GM04504 (cell line): ENCODE results near the gene SCGB3A2.
A peak's percentile ranks its signal among the peaks of the same experiment; 100 is the strongest.

Experiments used
- DNase-seq: peaks from one replicate; pipeline ENCODE4 v3.0.0-alpha.2; 2012; ENCODE audit warnings: low read depth

SCGB3A2 gene

DNA sequence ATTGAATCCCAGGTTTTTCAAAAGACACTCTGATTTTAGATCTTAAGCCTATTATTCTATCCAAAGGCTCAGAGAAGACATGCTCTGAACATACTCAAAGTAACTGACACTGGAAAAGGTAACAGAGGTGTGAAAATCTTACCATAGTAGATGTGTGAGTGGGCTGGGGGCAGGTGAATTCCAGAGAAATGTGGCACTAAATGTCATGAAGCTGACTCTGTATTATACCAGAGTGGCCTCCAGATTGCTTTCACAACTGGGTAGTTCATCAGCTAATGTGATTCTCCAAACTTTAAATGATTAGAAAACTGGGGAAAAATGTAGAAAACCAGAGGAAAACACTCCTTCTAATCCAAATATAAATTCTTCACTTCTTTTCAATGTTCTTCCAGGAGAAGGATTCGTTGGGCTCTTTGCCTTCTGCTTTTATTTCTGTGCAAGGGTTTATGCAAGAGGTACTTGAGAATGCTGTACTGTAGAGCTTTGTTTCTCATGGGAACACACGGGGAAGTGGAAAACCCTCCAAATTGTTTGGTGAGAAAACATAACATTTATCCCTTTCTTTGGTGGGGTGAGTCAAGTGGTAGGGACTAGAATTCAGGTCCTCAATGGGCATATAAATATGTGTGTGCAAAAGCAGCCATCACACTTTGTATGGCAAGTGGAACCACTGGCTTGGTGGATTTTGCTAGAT, at the start of gene SCGB3A2:
TSS of gene SCGB3A2 (plus strand) at position 646 of the 694 bp plus-strand sequence. CDS start 93 bp downstream, outside the sequence.
- DNase-seq: no peak

DNA sequence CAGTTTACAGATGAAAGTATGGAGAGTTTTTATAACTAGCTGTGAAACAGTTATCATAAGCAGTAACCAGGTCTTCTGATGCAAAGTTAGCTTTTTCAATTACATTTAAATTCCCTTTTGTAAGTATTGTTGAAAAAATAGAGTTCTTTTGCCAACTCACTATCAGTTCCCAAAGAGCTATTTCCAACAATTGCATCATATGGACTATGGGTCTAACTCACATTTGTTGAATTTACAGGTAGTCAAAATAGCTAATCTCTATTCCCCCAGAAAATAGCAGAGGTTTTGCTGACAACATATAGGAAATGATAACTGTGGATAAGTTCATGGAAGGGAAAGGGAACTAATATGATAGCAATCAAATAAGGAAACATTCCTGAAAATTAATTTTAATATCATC, 48.5 kb upstream of the SCGB3A2 start:
- no peak for DNase-seq

- no peak for DNase-seq
These were observed 47.0 kb upstream of the SCGB3A2 start, which contains the start of gene SPINK1 for GRCh38 chr5:147831465-147831864. Gene SPINK1, minus strand, starts transcription at chr5:147831671. Its CDS starts 94 bp downstream, at chr5:147831577.

GRCh38 chr5:147832541-147832940, 46.0 kb upstream of the SCGB3A2 start:
- no peak for DNase-seq

DNA sequence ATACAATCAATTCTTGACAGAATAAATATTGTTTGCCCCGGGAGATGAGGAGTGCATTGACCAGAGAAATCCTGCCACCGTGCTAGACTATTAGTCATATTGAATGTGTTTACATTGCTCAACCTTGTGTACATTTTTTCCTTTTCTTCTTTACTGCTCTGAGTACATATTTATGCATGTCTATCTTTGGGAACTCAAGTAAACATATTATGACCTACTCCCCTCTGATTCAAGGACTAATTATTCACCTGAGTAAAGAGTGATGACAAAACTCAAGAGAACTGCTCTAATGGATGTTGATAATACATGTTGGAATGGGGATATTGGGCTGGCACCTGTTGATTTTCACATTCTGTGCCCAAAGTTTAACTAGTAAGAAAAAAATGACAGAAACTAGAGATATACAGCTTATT, 43.1 kb upstream of the SCGB3A2 start:
- DNase-seq: no peak

- DNase-seq: no peak
These were observed 42.1 kb upstream of the SCGB3A2 start for GRCh38 chr5:147836439-147836838.

DNA sequence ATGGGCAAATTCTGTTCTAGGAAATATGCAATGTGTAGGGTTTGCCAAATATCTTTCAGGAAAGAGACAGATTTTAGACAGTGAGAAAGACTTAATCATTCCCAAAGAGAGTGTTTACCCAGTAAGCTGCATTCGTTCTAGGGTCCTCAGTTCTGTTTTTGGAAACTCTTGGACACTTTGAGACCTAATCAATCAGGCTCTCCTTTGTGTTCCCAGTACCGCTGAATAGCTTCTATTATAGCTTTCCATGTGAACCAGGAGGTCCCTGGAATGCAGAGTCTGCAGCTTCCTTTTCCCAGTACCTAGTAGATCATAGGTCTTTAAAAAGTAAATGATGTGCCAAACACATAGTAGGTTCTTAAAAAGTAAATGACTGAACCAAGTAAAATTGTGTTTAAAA, 35.6 kb upstream of the SCGB3A2 start:
- DNase-seq: no peak

DNA sequence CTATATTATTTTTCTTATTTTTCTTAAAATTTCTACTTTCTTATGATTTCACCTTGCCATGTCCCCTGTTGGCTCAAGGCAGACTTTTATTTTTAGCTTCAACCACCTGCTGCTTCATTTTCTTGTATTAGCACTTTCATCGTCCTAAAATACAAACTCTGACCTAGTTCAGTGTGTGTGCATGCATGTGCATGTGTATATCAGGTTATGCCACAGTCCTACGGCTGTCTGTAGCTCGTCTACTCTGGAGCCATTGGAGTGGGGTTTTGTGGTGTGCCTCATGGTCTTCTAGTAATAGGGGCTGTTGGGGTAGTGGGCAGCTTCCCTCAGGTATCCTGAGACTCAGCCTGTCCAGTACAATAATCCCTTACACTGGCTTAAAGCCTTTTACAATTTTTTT, 33.7 kb upstream of the SCGB3A2 start:
- no peak for DNase-seq

GRCh38 chr5:147845618-147846017, 32.9 kb upstream of the SCGB3A2 start:
- no peak for DNase-seq

GRCh38 chr5:147849226-147849625, 29.3 kb upstream of the SCGB3A2 start:
- DNase-seq: no peak

- no peak for DNase-seq
These were observed 26.9 kb upstream of the SCGB3A2 start for GRCh38 chr5:147851578-147851977.

DNA sequence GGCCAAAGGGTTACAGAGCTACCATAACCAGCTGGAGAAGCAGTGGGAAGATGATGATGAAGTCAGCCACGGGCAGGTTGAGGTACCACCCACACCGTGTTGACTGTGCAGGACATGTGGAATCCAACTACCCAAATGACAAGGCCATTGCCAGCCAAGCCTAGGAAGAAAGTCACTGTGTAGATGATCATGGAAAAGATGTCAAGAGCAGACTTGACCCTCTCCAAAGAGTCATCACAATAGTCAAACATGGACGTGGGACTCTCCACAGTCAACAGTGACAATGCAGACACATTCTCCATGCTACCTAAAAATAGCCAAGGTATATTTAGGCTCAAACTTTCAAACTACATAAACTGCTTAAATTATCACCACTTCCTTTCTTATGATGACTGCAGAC, 26.1 kb upstream of the SCGB3A2 start:
- DNase-seq: no peak

DNA sequence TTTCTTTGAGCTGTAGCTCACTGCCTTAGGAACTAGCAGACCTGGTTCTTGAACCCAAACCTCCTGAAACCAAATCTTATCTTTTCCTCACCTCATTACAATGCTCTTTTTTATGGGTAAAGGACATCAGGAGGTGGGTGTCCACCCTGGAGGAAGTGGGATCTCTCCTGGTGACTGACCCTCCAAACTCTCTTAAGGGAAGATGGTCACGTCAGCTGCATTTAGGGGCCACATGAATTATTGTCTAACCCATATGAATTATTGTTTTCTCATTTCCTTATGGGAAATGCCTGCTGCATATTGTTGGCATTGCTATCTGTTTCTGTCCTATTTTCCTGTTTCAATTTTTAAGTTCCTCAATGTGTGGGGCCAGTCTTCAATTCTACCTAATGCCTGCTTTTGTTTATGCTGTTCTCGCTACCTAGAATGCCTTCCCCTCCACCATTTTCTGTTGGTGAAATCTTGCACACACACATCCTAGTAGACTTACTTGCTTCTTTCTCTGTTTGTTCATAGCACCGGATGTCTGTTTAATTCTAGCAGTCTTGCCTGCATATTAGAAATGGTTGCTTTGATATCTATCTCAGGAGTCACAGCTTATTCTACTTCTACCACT, 25.0 kb upstream of the SCGB3A2 start:
- DNase-seq: no peak

DNA sequence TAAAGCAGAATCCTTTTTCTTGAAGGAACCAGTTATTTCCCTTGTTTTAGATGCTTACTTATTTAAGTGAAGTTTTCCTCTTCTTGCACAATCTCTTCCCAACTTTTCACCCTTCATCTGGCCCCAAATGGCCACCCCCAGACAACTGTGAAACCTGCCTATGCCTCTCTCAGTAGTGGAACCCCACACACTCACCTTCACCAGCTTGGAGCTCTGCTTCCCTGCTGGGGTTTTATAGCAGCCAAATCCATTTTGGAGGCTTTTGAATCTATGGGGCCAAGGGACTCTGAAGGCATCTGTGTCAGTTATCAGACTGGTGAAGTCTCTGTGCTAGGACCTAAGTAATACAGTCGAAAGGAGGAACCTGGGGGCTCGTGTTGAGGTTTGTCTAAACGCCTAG, 24.2 kb upstream of the SCGB3A2 start:
- DNase-seq: no peak

GRCh38 chr5:147854894-147855773, 23.4 kb upstream of the SCGB3A2 start:
- DNase-seq: no peak

- DNase-seq: no peak
These were observed 22.8 kb upstream of the SCGB3A2 start for GRCh38 chr5:147855774-147856069.

DNA sequence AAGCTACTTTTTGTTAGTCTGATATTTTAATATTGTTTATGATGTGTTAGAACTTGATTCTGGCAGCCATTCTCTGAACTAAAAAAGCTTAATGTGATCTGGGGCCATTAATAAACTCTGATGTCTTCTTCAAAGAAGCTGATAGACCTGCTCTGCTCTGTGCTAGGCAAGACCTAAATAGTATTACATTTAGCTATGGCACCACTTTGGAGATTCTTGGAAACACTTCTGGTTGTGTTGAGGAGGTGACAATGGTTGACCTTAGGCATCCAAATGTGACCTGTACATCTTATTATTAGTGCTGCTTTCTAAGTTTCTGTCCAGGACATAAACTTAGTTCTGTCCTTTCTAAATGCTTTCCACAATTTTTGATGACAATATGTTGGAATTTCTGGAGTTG, 21.7 kb upstream of the SCGB3A2 start:
- DNase-seq: no peak

DNA sequence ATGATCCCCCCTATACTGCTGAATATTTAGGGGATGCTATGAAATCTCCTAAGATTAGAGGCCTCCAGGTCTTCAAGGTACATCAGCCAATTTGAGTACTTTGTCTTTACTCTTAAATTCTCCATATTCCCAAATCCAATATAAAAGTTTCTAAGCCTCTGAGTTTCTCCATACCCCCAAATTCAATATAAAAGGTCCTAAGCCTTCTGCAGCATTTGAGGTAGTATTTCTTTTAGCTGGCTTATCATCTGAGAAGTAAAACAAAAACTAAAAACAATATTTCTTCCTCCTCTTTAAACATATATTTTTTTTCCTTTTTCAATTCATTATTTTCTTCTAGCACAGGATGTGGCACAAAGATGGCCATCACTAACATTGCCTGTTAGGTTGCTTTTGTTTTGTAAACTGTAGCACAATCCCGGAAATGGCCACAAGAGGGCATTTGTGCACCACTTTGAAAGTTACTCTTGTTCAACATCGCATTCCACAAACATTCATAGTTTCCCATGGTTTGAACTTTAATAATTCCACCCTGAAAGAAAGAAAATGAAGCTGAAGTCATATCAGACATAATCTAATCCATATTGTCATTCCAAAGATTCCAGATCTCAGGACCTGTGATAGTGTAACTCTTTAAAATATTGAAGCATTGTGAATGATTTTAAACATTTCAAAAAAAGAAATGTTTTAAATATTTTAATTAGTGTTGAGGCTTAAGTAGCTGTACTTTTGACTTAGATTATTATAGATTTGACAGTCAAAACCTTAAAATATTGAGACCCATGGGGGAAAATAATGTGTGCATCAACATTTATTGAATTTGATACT, 21.0 kb upstream of the SCGB3A2 start:
- peak; percentile 21 for DNase-seq

DNA sequence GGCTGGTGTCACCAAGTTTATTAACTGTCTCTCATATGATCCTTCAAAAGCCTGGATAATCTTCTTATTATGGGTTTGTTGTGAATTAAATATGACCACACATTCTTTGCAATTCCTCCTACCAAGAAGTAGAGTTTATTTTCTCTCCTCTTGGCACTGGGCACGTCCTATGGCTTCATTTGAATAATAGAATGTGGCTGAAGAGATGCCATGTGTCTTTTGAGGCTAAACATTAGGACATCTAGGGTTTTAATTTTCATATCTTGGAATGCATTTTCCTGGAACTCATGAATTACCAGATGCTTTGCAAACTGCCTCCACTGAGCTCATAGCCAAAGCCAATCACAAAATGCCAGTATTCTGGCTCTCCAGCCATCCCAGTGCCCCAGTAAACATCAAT, 19.9 kb upstream of the SCGB3A2 start:
- no peak for DNase-seq

DNA sequence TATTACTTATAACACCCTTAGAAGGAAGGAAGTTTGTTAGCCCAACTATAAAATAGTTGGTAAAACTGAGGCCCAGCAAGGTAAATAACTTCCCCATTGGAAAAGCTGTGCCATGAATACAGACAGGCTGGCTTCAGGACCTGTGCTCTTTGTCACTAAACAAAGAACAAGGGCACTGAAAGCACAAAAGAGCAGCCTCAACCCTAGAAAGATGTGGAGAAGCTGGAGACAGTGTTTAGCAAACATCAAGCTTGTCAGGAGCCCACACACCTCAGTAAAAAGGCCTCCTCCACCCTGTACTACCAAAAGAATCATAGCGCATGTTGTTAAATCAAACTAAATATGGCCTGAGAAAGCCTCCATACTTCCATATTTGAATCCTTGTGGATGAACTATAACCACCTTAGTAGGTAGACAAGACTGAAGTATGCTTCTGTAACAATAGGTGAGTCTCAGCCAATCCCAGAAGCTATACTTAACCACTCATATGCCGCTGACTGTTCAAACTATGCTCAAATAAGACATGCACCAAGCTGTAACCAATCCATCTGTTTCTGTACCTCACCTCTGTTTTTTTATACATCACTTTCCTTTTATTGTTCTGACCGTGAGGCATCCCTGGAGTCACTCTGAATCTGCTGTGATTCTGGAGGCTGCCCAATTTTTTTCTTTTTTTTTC, 18.4 kb upstream of the SCGB3A2 start:
- DNase-seq: no peak

DNA sequence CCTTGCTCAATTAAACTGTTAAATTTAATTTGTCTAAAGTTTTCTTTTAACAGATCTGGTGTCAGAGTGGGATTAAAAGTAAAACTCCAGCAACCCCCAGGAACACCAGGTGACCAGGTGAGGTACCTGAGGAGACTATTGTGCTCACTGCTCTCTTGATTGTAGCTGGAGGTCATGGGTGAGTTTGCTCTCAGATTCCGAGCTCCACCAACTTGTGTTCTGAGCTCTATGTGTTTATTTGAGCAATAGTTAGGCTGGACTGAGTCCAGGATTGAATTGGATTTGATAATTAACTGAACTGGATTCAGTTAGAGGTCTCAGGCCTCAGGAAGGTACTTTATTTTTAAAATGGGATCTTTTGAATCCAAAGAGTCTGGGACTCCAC, 17.9 kb upstream of the SCGB3A2 start:
- no peak for DNase-seq
